ENCODE data around the gene C11orf16.

DNA sequence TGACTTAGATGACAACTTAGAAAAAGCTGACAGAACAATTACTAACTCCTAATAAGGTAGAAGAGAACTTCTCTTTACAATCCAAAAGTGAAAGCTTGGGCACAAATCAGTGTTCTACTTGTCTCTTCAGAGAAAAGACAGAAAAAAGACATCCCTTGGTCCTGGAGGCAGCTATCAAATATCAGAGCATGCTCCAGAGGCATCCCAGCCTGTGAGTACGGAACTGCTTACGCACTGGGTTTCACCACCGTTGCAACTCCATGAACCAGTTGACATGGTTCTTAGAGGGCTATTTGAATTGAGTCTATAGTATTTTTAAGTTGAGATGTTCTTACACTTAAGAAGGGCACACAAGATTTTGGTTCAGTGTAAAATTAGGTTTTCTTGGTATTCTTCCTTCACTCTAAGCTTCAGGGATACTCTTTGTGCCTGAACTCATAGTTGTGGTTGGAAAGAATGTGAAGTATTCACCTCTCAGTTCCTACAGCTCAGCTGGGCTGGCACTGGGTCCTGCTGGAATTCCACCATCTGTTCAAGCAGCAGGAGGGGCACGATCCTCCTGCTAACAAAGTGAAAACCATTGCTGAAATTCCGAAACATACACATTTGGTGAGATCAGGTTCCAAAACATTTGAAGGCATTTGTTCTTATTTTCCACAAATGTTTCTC is 15.5 kb downstream of the C11orf16 start:
- TF ChIP-seq BACH1 (IDR thresholded peaks at IDR 0.05; ENCODE audit: low read length) (no peak), EP300 (IDR thresholded peaks at IDR 0.05; ENCODE audit: borderline replicate concordance in 1 of 2, low read depth in 2 of 2, low read length in 2 of 2) (no peak), EZH2 (IDR thresholded peaks at IDR 0.05; ENCODE audit: low read depth, low read length, severe bottlenecking) (no peak)
- TF ChIP-seq, protein P1, sequence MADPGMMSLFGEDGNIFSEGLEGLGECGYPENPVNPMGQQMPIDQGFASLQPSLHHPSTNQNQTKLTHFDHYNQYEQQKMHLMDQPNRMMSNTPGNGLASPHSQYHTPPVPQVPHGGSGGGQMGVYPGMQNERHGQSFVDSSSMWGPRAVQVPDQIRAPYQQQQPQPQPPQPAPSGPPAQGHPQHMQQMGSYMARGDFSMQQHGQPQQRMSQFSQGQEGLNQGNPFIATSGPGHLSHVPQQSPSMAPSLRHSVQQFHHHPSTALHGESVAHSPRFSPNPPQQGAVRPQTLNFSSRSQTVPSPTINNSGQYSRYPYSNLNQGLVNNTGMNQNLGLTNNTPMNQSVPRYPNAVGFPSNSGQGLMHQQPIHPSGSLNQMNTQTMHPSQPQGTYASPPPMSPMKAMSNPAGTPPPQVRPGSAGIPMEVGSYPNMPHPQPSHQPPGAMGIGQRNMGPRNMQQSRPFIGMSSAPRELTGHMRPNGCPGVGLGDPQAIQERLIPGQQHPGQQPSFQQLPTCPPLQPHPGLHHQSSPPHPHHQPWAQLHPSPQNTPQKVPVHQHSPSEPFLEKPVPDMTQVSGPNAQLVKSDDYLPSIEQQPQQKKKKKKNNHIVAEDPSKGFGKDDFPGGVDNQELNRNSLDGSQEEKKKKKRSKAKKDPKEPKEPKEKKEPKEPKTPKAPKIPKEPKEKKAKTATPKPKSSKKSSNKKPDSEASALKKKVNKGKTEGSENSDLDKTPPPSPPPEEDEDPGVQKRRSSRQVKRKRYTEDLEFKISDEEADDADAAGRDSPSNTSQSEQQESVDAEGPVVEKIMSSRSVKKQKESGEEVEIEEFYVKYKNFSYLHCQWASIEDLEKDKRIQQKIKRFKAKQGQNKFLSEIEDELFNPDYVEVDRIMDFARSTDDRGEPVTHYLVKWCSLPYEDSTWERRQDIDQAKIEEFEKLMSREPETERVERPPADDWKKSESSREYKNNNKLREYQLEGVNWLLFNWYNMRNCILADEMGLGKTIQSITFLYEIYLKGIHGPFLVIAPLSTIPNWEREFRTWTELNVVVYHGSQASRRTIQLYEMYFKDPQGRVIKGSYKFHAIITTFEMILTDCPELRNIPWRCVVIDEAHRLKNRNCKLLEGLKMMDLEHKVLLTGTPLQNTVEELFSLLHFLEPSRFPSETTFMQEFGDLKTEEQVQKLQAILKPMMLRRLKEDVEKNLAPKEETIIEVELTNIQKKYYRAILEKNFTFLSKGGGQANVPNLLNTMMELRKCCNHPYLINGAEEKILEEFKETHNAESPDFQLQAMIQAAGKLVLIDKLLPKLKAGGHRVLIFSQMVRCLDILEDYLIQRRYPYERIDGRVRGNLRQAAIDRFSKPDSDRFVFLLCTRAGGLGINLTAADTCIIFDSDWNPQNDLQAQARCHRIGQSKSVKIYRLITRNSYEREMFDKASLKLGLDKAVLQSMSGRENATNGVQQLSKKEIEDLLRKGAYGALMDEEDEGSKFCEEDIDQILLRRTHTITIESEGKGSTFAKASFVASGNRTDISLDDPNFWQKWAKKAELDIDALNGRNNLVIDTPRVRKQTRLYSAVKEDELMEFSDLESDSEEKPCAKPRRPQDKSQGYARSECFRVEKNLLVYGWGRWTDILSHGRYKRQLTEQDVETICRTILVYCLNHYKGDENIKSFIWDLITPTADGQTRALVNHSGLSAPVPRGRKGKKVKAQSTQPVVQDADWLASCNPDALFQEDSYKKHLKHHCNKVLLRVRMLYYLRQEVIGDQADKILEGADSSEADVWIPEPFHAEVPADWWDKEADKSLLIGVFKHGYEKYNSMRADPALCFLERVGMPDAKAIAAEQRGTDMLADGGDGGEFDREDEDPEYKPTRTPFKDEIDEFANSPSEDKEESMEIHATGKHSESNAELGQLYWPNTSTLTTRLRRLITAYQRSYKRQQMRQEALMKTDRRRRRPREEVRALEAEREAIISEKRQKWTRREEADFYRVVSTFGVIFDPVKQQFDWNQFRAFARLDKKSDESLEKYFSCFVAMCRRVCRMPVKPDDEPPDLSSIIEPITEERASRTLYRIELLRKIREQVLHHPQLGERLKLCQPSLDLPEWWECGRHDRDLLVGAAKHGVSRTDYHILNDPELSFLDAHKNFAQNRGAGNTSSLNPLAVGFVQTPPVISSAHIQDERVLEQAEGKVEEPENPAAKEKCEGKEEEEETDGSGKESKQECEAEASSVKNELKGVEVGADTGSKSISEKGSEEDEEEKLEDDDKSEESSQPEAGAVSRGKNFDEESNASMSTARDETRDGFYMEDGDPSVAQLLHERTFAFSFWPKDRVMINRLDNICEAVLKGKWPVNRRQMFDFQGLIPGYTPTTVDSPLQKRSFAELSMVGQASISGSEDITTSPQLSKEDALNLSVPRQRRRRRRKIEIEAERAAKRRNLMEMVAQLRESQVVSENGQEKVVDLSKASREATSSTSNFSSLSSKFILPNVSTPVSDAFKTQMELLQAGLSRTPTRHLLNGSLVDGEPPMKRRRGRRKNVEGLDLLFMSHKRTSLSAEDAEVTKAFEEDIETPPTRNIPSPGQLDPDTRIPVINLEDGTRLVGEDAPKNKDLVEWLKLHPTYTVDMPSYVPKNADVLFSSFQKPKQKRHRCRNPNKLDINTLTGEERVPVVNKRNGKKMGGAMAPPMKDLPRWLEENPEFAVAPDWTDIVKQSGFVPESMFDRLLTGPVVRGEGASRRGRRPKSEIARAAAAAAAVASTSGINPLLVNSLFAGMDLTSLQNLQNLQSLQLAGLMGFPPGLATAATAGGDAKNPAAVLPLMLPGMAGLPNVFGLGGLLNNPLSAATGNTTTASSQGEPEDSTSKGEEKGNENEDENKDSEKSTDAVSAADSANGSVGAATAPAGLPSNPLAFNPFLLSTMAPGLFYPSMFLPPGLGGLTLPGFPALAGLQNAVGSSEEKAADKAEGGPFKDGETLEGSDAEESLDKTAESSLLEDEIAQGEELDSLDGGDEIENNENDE (IDR thresholded peaks at IDR 0.05; ENCODE audit: insufficient replicate concordance, low read length) = no peak
- TF ChIP-seq, protein P2, sequence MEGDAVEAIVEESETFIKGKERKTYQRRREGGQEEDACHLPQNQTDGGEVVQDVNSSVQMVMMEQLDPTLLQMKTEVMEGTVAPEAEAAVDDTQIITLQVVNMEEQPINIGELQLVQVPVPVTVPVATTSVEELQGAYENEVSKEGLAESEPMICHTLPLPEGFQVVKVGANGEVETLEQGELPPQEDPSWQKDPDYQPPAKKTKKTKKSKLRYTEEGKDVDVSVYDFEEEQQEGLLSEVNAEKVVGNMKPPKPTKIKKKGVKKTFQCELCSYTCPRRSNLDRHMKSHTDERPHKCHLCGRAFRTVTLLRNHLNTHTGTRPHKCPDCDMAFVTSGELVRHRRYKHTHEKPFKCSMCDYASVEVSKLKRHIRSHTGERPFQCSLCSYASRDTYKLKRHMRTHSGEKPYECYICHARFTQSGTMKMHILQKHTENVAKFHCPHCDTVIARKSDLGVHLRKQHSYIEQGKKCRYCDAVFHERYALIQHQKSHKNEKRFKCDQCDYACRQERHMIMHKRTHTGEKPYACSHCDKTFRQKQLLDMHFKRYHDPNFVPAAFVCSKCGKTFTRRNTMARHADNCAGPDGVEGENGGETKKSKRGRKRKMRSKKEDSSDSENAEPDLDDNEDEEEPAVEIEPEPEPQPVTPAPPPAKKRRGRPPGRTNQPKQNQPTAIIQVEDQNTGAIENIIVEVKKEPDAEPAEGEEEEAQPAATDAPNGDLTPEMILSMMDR (IDR thresholded peaks at IDR 0.05; ENCODE audit: control extremely low read depth in 1 of 3, insufficient read depth in 1 of 3, low read depth in 1 of 3, low read length in 3 of 3) = no peak
